Adrenal gland (tissue), 5 donors: ENCODE data around the gene PDS5B.

Source experiments
- CTCF ChIP-seq, 6 experiments: fragments of 450-650 bp in 4 of 6; fragments of 200-600 bp in 2 of 6; sonication (generic) in 1 of 6; IDR thresholded peaks; 1 replicate in 5 of 6; 2 replicates in 1 of 6; pipeline versions ENCODE4 v1.5.1 to v1.8.0; 2016 to 2021; ENCODE audit warnings: antibody characterized with exemption in 6 of 6, mild to moderate bottlenecking in 2 of 6, moderate library complexity in 1 of 6
- POLR2A ChIP-seq, 2 donors: fragments of 450-650 bp; IDR thresholded peaks; one replicate each; pipeline ENCODE4 v1.6.1; 2017; ENCODE audit warnings: antibody characterized with exemption in 2 of 2, mild to moderate bottlenecking in 2 of 2, moderate library complexity in 1 of 2
- donor health status: DM: no; HTN: no; CAD: no.

GRCh38 chr13:32736648-32737047, 150.4 kb downstream of the PDS5B start:
- TF ChIP-seq POLR2A (IDR thresholded peaks at IDR 0.05) (no peak), CTCF (IDR thresholded peaks at IDR 0.05) (no peak)
